SU-DHL-6 (cell line): Measurements from ENCODE around the gene MUC7.
"Not testable (repeated sequence)": the region's sequence is repeated elsewhere in the genome, so short reads cannot be mapped to it uniquely, and the experiment has no call there.

ENCODE experiments used
- H2AFZ ChIP-seq: fragments of 200-600 bp; sonication (generic); 2 replicates; pipeline ENCODE4 v1.6.1; 2014; ENCODE audit warnings: low read depth, mild to moderate bottlenecking, moderate library complexity, mixed read lengths, antibody characterized with exemption, low read length; ENCODE audit not compliant: severe bottlenecking
- H3F3A ChIP-seq: fragments of 200-600 bp; shearing (Covaris generic); 2 replicates; pipeline ENCODE4 v1.6.0; 2016; ENCODE audit warnings: antibody characterized with exemption, mild to moderate bottlenecking; ENCODE audit not compliant: insufficient read depth
- H3K27ac ChIP-seq: fragments of 200-600 bp; sonication (generic); 2 replicates; pipeline ENCODE4 v1.5.1; 2016; ENCODE audit warnings: low read depth, mild to moderate bottlenecking, low read length, moderate library complexity, mixed read lengths
- H3K27me3 ChIP-seq: fragments of 200-600 bp; sonication (generic), shearing (Covaris generic); 2 replicates; pipeline ENCODE4 v1.6.0; 2014; ENCODE audit warnings: mild to moderate bottlenecking, low read length
- H3K36me3 ChIP-seq: fragments of 200-600 bp; sonication (generic); 2 replicates; pipeline ENCODE4 v1.6.1; 2014; ENCODE audit warnings: mild to moderate bottlenecking, low read length, mixed read lengths
- H3K4me2 ChIP-seq: fragments of 300-600, 200-600 bp; shearing (Covaris generic), sonication (generic); 2 replicates; pipeline ENCODE4 v1.6.0; 2014; ENCODE audit warnings: low read length, low read depth, mild to moderate bottlenecking; ENCODE audit not compliant: poor library complexity, severe bottlenecking
- H3K4me3 ChIP-seq: fragments of 200-600 bp; sonication (generic); 2 replicates; pipeline ENCODE4 v1.5.1; 2014; ENCODE audit warnings: antibody characterized with exemption, low read length, mild to moderate bottlenecking, mixed read lengths; ENCODE audit not compliant: insufficient read depth, poor library complexity, severe bottlenecking
- H3K79me2 ChIP-seq: fragments of 200-600 bp; sonication (generic); 2 replicates; pipeline ENCODE4 v1.6.1; 2014; ENCODE audit warnings: mild to moderate bottlenecking, low read length, moderate library complexity; ENCODE audit not compliant: insufficient read depth
- H3K9ac ChIP-seq: fragments of 200-600 bp; sonication (generic); 2 replicates; pipeline ENCODE4 v1.7.0; 2014; ENCODE audit warnings: mild to moderate bottlenecking, low read length
- H3K9me2 ChIP-seq: fragments of 200-600 bp; sonication (generic); replicated peaks from 2 replicates; pipeline ENCODE4 v1.6.1; 2014; ENCODE audit warnings: low read length; ENCODE audit not compliant: insufficient read depth
- H3K9me3 ChIP-seq: fragments of 200-600 bp; sonication (generic); 2 replicates; pipeline ENCODE4 v1.6.1; 2014; ENCODE audit warnings: low read length, mixed read lengths; ENCODE audit not compliant: insufficient read depth
- H4K20me1 ChIP-seq: fragments of 200-600 bp; sonication (generic); 2 replicates; pipeline ENCODE4 v1.6.1; 2014; ENCODE audit warnings: low read depth, mild to moderate bottlenecking, antibody characterized with exemption, low read length, moderate library complexity, mixed read lengths
- CTCF ChIP-seq: fragments of 200-600 bp; sonication (generic); IDR thresholded peaks from one replicate; pipeline ENCODE4 v1.5.1; 2017; ENCODE audit warnings: antibody characterized with exemption, mild to moderate bottlenecking, low read length, moderate library complexity; ENCODE audit not compliant: insufficient read depth, poor library complexity, severe bottlenecking
- EZH2phosphoT487 ChIP-seq: fragments of 200-600 bp; sonication (generic), shearing (Covaris generic); conservative IDR thresholded peaks from 2 replicates; pipeline ENCODE4 v1.6.1; 2018; ENCODE audit warnings: mild to moderate bottlenecking, antibody characterized with exemption, low read length, moderate library complexity, mixed read lengths

Gene MUC7

GRCh38 chr4:70496231-70496630 is 24.2 kb downstream of the MUC7 start:
- no peaks in the 10 kb centered on the region for H3K9me3 ChIP-seq
- no peaks in the 10 kb centered on the region for H3F3A ChIP-seq
- no peaks in the 10 kb centered on the region for H3K79me2 ChIP-seq
- no peak overlapping the region for H3K9ac ChIP-seq
- H3K36me3 ChIP-seq: no peaks in the 10 kb centered on the region
- H3K4me3 ChIP-seq: no peak overlapping the region
- H3K27me3 ChIP-seq: no peaks in the 10 kb centered on the region
- no peaks in the 10 kb centered on the region for H4K20me1 ChIP-seq
- TF ChIP-seq CTCF (no peak), EZH2phosphoT487 (no peak)
- H2AFZ ChIP-seq: no peak overlapping the region
- H3K27ac ChIP-seq: no peak overlapping the region
- H3K4me2 ChIP-seq: no peak overlapping the region
- H3K9me2 ChIP-seq: no peaks in the 10 kb centered on the region

- not testable (repeated sequence) for H3K79me2 ChIP-seq, H3K9ac ChIP-seq, H3K9me2 ChIP-seq, H3K4me2 ChIP-seq, H2AFZ ChIP-seq, H3K36me3 ChIP-seq, H3K4me3 ChIP-seq, H3K9me3 ChIP-seq, H3F3A ChIP-seq, H3K27me3 ChIP-seq, H3K27ac ChIP-seq, H4K20me1 ChIP-seq
Measured at GRCh38 chr4:70501838-70502237, 29.8 kb downstream of the MUC7 start.

- no peak overlapping the region for H3K27ac ChIP-seq
- no peak overlapping the region for H2AFZ ChIP-seq
- no peak for TF ChIP-seq CTCF
- no peak overlapping the region for H3K4me2 ChIP-seq
- no peaks in the 10 kb centered on the region for H3K9me3 ChIP-seq
- H3K36me3 ChIP-seq: no peaks in the 10 kb centered on the region
- no peak overlapping the region for H3K9ac ChIP-seq
- no peak overlapping the region for H3K4me3 ChIP-seq
- no peaks in the 10 kb centered on the region for H3K9me2 ChIP-seq
- no peaks in the 10 kb centered on the region for H4K20me1 ChIP-seq
- H3F3A ChIP-seq: no peaks in the 10 kb centered on the region
- H3K27me3 ChIP-seq: no peaks in the 10 kb centered on the region
- no peaks in the 10 kb centered on the region for H3K79me2 ChIP-seq
Measured at GRCh38 chr4:70504733-70505132, 32.7 kb downstream of the MUC7 start.

- Histone ChIP-seq H3K9me3 (no peaks in the 10 kb centered on the region), H3K27ac (no peak overlapping the region), H3K4me2 (no peak overlapping the region), H2AFZ (no peak overlapping the region), H4K20me1 (no peaks in the 10 kb centered on the region), H3K9me2 (no peaks in the 10 kb centered on the region), H3K9ac (no peak overlapping the region), H3K36me3 (no peaks in the 10 kb centered on the region), H3K79me2 (no peaks in the 10 kb centered on the region), H3K4me3 (no peak overlapping the region), H3K27me3 (no peaks in the 10 kb centered on the region), H3F3A (no peaks in the 10 kb centered on the region)
- TF ChIP-seq EZH2phosphoT487 (no peak), CTCF (peak; percentile 43)
Measured at GRCh38 chr4:70505151-70505748, 33.3 kb downstream of the MUC7 start.
